ENCODE data around the gene TMEM132D. TPM values are rescaled to one million over a fixed set of nuclear protein-coding genes. Genes with fewer than 3 reads are reported as not detected.
A peak's percentile ranks its signal among the peaks of the same experiment; 100 is the strongest.

Gene TMEM132D
- total and polyA plus RNA-seq, 4 donors, result 0.06 to 0.20 (median 0.13) TPM

GRCh38 chr12:129716825-129717224 lies 187.0 kb downstream of the TMEM132D start:
- no peaks in the 10 kb centered on the region for H3K4me1 ChIP-seq (ENCODE audit: control insufficient read depth in 5 of 5, insufficient read depth in 5 of 5, low read length in 5 of 5)
- H3K27me3 ChIP-seq (ENCODE audit: control insufficient read depth in 3 of 3, insufficient read depth in 3 of 3, low read length in 2 of 3), result no peaks in the 10 kb centered on the region
- DNase-seq (no peak), ATAC-seq (ENCODE audit: insufficient read depth, low FRiP score) (no peak)
- H3K27ac ChIP-seq (ENCODE audit: low read depth in 1 of 2, low read length in 1 of 2), result no peak overlapping the region
- H3K9me3 ChIP-seq (ENCODE audit: control insufficient read depth in 4 of 4, insufficient read depth in 3 of 4, low read length in 3 of 4), result peaks cover 0 to 9% (median 0%) of the 10 kb centered on the region in 4 donors
- no peaks in the 10 kb centered on the region for H3K36me3 ChIP-seq (ENCODE audit: control insufficient read depth in 4 of 4, insufficient read depth in 4 of 4, low read length in 4 of 4)
- H3K9ac ChIP-seq (ENCODE audit: insufficient read depth in 1 of 2, low read length in 2 of 2), result no peak overlapping the region
- H3K4me3 ChIP-seq, result no peak overlapping the region
- 85 to 90% methylated on average over 9 of the region's 9 CpGs for WGBS, 2 donors
- TF ChIP-seq CTCF (IDR thresholded peaks at IDR 0.05; ENCODE audit: control extremely low read depth, extremely low read depth), result no peak

GRCh38 chr12:129706716-129707115 lies 197.1 kb downstream of the TMEM132D start:
- DNase-seq (no peak), ATAC-seq (ENCODE audit: insufficient read depth, low FRiP score) (no peak)
- no peak overlapping the region for H3K9ac ChIP-seq (ENCODE audit: insufficient read depth in 1 of 2, low read length in 2 of 2)
- no peak overlapping the region for H3K27ac ChIP-seq (ENCODE audit: low read depth in 1 of 2, low read length in 1 of 2)
- no peaks in the 10 kb centered on the region for H3K36me3 ChIP-seq (ENCODE audit: control insufficient read depth in 4 of 4, insufficient read depth in 4 of 4, low read length in 4 of 4)
- peaks cover 0 to 10% (median 3%) of the 10 kb centered on the region in 4 donors for H3K9me3 ChIP-seq (ENCODE audit: control insufficient read depth in 4 of 4, insufficient read depth in 3 of 4, low read length in 3 of 4)
- no peaks in the 10 kb centered on the region for H3K27me3 ChIP-seq (ENCODE audit: control insufficient read depth in 3 of 3, insufficient read depth in 3 of 3, low read length in 2 of 3)
- no peak for TF ChIP-seq CTCF (IDR thresholded peaks at IDR 0.05; ENCODE audit: control extremely low read depth, extremely low read depth)
- no peaks in the 10 kb centered on the region for H3K4me1 ChIP-seq (ENCODE audit: control insufficient read depth in 5 of 5, insufficient read depth in 5 of 5, low read length in 5 of 5)
- no peak overlapping the region for H3K4me3 ChIP-seq
- 79 to 89% methylated on average over 2 of the region's 2 CpGs for WGBS, 2 donors

- Histone ChIP-seq H3K4me1 (ENCODE audit: control insufficient read depth in 5 of 5, insufficient read depth in 5 of 5, low read length in 5 of 5) (no peaks in the 10 kb centered on the region), H3K27me3 (ENCODE audit: control insufficient read depth in 3 of 3, insufficient read depth in 3 of 3, low read length in 2 of 3) (no peaks in the 10 kb centered on the region), H3K36me3 (ENCODE audit: control insufficient read depth in 4 of 4, insufficient read depth in 4 of 4, low read length in 4 of 4) (no peaks in the 10 kb centered on the region), H3K27ac (ENCODE audit: low read depth in 1 of 2, low read length in 1 of 2) (no peak overlapping the region), H3K9ac (ENCODE audit: insufficient read depth in 1 of 2, low read length in 2 of 2) (no peak overlapping the region), H3K9me3 (ENCODE audit: control insufficient read depth in 4 of 4, insufficient read depth in 3 of 4, low read length in 3 of 4) (peaks cover 0 to 10% (median 3%) of the 10 kb centered on the region in 4 donors), H3K4me3 (no peak overlapping the region)
- no peak for ATAC-seq (ENCODE audit: insufficient read depth, low FRiP score)
- WGBS, 2 donors, result 35 to 44% methylated on average over 11 of the region's 11 CpGs
- no peak for TF ChIP-seq CTCF (IDR thresholded peaks at IDR 0.05; ENCODE audit: control extremely low read depth, extremely low read depth)
- no peak for DNase-seq
Measured at GRCh38 chr12:129704232-129704830, 199.5 kb downstream of the TMEM132D start.

- DNase-seq (peak; percentile 21 to 53 (median 28)), ATAC-seq (ENCODE audit: insufficient read depth, low FRiP score) (no peak)
- Histone ChIP-seq H3K36me3 (ENCODE audit: control insufficient read depth in 4 of 4, insufficient read depth in 4 of 4, low read length in 4 of 4) (no peaks in the 10 kb centered on the region), H3K4me1 (ENCODE audit: control insufficient read depth in 5 of 5, insufficient read depth in 5 of 5, low read length in 5 of 5) (no peaks in the 10 kb centered on the region), H3K4me3 (no peak overlapping the region), H3K9me3 (ENCODE audit: control insufficient read depth in 4 of 4, insufficient read depth in 3 of 4, low read length in 3 of 4) (peaks cover 0 to 10% (median under 1%) of the 10 kb centered on the region in 4 donors), H3K9ac (ENCODE audit: insufficient read depth in 1 of 2, low read length in 2 of 2) (no peak overlapping the region), H3K27ac (ENCODE audit: low read depth in 1 of 2, low read length in 1 of 2) (no peak overlapping the region), H3K27me3 (ENCODE audit: control insufficient read depth in 3 of 3, insufficient read depth in 3 of 3, low read length in 2 of 3) (no peaks in the 10 kb centered on the region)
- 73 to 78% methylated on average over 9 of the region's 9 CpGs for WGBS, 2 donors
- TF ChIP-seq CTCF (IDR thresholded peaks at IDR 0.05; ENCODE audit: control extremely low read depth, extremely low read depth), result no peak
Measured at GRCh38 chr12:129701631-129702101, 202.2 kb downstream of the TMEM132D start.
